SKM-1 treated with dmso at 0.1 percent for 144 hours (cell line): ENCODE data around the gene RASGEF1B.

Source experiments
- DNase-seq: peaks from one replicate; lab custom pipeline; 2025; ENCODE audit not compliant: unreplicated experiment; lab: John Stamatoyannopoulos, UW

The RASGEF1B gene

GRCh38 chr4:81399306-81400086 lies 72.2 kb downstream of the RASGEF1B start:
- no peak for DNase-seq

GRCh38 chr4:81398379-81398778 lies 73.3 kb downstream of the RASGEF1B start:
- no peak for DNase-seq

- no peak for DNase-seq
Measured at GRCh38 chr4:81397635-81398034, 74.1 kb downstream of the RASGEF1B start.

- no peak for DNase-seq
Measured at GRCh38 chr4:81395239-81395638, 76.5 kb downstream of the RASGEF1B start.

- DNase-seq = no peak
Measured at GRCh38 chr4:81392164-81392563, 79.5 kb downstream of the RASGEF1B start.

GRCh38 chr4:81389720-81390119 lies 82.0 kb downstream of the RASGEF1B start:
- no peak for DNase-seq

GRCh38 chr4:81380437-81380836 lies 91.3 kb downstream of the RASGEF1B start:
- no peak for DNase-seq

GRCh38 chr4:81378386-81378785 lies 93.3 kb downstream of the RASGEF1B start:
- no peak for DNase-seq

GRCh38 chr4:81377191-81377590 lies 94.5 kb downstream of the RASGEF1B start:
- DNase-seq = no peak

- DNase-seq = no peak
Measured at GRCh38 chr4:81376720-81377119, 95.0 kb downstream of the RASGEF1B start.
